ENCODE results near the gene GRM4. TPM values are rescaled to one million over a fixed set of nuclear protein-coding genes. Genes with fewer than 3 reads are reported as not detected.

Gene GRM4
- total and polyA plus RNA-seq, 9 of the 15 experiments (the other 6 are each of a cell fraction or from before 2014, with no cell fraction given) = 0.18 TPM; not detected in 8

DNA sequence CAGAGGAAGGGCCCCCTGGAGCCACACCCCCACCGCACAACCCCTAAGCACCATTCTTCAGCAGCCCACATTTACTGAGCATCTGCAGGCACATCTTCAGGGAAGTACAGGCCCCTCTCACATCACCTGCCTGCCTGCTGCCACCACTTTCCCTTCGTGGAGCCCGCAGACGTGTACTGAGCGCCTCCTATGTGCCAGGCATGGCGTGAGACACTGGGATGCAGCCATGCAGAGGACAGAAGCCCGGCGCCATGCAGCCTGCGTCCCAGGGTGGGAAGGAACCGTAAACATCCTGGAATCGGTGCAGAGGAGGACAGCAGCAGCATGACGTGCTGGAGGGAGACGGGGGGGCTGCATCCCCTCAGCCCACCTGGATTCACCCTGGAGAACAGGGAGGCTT is 78.1 kb downstream of the GRM4 start:
- in situ Hi-C loops (cut with MboI) = no loop called here
- H3K4me1 ChIP-seq (replicated peaks in 1 of 2; ENCODE audit: control insufficient read depth in 2 of 2, insufficient read depth in 2 of 2, low read length in 2 of 2) = peaks cover 0 to 24% of the 10 kb centered on the region in 2 experiments; a peak in 1 of 5 replicates
- FAIRE-seq = no peak
- peaks cover 10% of the 10 kb centered on the region for H3K9me3 ChIP-seq (replicated peaks; ENCODE audit: control insufficient read depth, insufficient read depth, low read depth, low read length)
- H3K4me2 ChIP-seq (ENCODE audit: insufficient read depth, low read length) = no peak overlapping the region
- WGBS (ENCODE audit: insufficient coverage, low coverage, missing lambda C conversion rate) = 0% methylated on average over 13 of the region's 13 CpGs
- peak in 1 of 4 experiments; percentile 28 for DNase-seq (ENCODE audit: extremely low read depth in 1 of 4, low spot score in 3 of 4)
- no peaks in the 10 kb centered on the region for H3K9me1 ChIP-seq (ENCODE audit: control insufficient read depth, insufficient read depth, low read length)
- ChIA-PET CTCF (ENCODE audit: low intra/inter-chr PET ratio) (no interaction called here), POLR2A (interaction anchor here (1.1 to 1.2 kb wide), 2 partner anchors 8 to 13 kb away, joined by 3 read pairs; no protein-coding TSS in a partner anchor)
- no peak overlapping the region for H3K4me3 ChIP-seq
- no peak overlapping the region for H3K27ac ChIP-seq (ENCODE audit: extremely low read depth, low read depth, low read length)
- peak overlapping the region in 1 of 2 experiments; percentile 43; a peak in 1 of 4 replicates for H3K9ac ChIP-seq (ENCODE audit: insufficient read depth in 1 of 2, low read depth in 2 of 2, low read length in 2 of 2)
- no peaks in the 10 kb centered on the region for H3K36me3 ChIP-seq (ENCODE audit: control insufficient read depth, insufficient read depth, low read length)
- H3K27me3 ChIP-seq (ENCODE audit: control insufficient read depth in 2 of 2, insufficient read depth in 2 of 2, low read length in 2 of 2) = peaks cover 26 to 77% of the 10 kb centered on the region in 2 experiments
- ATAC-seq = peak; percentile 64
- no TSS peak for BruUV-seq (replicated peaks)
- no peaks in the 10 kb centered on the region for H3K79me2 ChIP-seq (ENCODE audit: control insufficient read depth, insufficient read depth, low read length)
- H2AFZ ChIP-seq (ENCODE audit: low read depth, low read length) = no peak overlapping the region
- TF ChIP-seq NFIX (CRISPR knock-in tag; IDR thresholded peaks at IDR 0.05; ENCODE audit: low read depth) = no peak
- peak in 1 of 2 experiments; percentile 56; a peak in 2 of 4 replicates for TF ChIP-seq RAD21 (CRISPR knock-in tag; conservative IDR thresholded peaks at IDR 0.05 in 1 of 2, IDR thresholded peaks at IDR 0.05 in 1 of 2)
- peak; percentile 36; the same call in 1 of the 2 replicates for TF ChIP-seq STAG1 (CRISPR knock-in tag; IDR thresholded peaks at IDR 0.05; ENCODE audit: borderline replicate concordance)
- TF ChIP-seq YBX1 (IDR thresholded peaks at IDR 0.05) = no peak
- TF ChIP-seq, protein P1, sequence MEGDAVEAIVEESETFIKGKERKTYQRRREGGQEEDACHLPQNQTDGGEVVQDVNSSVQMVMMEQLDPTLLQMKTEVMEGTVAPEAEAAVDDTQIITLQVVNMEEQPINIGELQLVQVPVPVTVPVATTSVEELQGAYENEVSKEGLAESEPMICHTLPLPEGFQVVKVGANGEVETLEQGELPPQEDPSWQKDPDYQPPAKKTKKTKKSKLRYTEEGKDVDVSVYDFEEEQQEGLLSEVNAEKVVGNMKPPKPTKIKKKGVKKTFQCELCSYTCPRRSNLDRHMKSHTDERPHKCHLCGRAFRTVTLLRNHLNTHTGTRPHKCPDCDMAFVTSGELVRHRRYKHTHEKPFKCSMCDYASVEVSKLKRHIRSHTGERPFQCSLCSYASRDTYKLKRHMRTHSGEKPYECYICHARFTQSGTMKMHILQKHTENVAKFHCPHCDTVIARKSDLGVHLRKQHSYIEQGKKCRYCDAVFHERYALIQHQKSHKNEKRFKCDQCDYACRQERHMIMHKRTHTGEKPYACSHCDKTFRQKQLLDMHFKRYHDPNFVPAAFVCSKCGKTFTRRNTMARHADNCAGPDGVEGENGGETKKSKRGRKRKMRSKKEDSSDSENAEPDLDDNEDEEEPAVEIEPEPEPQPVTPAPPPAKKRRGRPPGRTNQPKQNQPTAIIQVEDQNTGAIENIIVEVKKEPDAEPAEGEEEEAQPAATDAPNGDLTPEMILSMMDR (IDR thresholded peaks at IDR 0.05 in 2 of 3, conservative IDR thresholded peaks at IDR 0.05 in 1 of 3; ENCODE audit: insufficient read depth in 2 of 3, low read depth in 1 of 3, low read length in 3 of 3) = peak; percentile 50 to 58 (median 58)
- intact Hi-C loops (cut with micrococcal nuclease) = no loop called here
- H4K20me1 ChIP-seq (replicated peaks; ENCODE audit: control insufficient read depth, insufficient read depth, low read length) = peaks cover 40% of the 10 kb centered on the region
